Stimulated activated CD8-positive, alpha-beta memory T cell treated with anti-CD3 and anti-CD28 coated beads, Interleukin-12 subunit alpha, Interleukin-12 subunit beta, amount 100 ng/mL, for 4 hours (primary cell): ENCODE data around the gene RFT1.
A peak's percentile ranks its signal among the peaks of the same experiment; 100 is the strongest.

ENCODE experiments used
- DNase-seq: peaks from one replicate; pipeline ENCODE4 v3.0.0-alpha.2; 2020; ENCODE audit warnings: low read depth

Gene RFT1

DNA sequence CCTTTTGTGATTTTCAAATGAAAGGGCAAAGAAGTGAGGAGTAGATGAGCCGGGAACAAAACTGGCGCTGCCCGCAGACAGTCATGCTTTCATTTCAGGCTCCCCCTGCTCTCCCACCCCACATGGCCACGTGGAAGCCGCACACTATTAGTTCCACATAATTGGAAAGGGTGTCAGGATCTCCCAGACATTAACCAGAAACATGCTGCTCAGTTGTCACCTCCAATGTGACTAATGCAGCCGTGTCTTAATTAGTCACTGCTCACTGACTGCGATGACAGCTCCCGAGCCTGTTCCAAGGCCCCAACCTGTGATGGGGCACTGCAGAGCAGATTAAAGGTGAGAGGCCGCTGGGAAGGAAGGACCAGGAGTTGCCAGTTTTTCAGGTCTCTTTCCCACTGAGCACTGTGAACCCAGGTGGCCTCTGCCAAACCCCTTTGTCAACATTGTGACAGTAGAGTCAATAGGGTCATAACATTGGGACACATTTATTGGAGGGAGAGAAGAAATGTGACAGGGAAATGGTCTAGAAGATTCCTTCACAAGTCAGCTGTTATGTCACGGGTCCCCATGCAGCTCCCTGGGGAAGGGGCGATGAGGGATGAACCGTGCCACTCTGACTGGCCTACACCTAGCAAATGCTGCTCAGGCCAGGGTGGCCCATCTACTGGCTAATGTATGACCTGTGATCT is 45.8 kb downstream of the RFT1 start:
- no peak for DNase-seq

DNA sequence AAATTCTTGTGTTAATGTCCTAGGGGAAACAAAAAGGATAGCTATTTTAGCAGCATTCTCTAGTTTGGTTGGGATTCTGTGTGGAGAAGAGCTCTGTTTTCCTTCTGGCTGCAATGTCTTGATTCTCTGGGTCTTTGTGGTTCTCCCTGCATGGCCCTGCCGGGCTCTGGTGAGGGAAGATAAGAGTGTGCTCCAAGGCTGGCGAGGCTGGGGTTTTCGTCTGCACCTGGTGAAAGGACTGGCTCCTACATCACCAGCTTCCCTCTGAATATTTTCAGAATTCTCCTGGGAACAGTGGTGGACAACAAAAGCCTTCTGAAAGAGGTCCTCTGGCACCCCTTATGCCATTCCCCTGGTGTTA is 46.3 kb downstream of the RFT1 start:
- no peak for DNase-seq

DNA sequence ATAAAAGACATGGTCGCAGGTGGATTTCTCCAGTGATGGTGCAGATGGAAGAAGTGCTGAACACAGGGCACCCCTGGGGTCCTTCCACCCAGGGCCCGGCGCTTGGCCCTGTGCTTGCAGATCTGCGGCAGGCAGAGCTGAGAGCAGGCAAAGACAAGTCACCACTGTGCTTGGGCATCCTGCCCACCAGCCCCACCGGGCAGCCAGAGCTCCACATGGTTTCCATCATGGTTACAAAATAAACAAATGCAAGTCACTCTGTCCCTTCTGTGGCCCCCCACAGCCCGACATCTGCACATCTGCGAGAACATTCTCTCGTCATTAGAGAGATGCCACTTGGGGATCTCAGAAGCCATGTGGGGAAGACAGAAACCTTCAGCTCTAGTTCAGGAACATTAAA is 46.7 kb downstream of the RFT1 start:
- no peak for DNase-seq

DNA sequence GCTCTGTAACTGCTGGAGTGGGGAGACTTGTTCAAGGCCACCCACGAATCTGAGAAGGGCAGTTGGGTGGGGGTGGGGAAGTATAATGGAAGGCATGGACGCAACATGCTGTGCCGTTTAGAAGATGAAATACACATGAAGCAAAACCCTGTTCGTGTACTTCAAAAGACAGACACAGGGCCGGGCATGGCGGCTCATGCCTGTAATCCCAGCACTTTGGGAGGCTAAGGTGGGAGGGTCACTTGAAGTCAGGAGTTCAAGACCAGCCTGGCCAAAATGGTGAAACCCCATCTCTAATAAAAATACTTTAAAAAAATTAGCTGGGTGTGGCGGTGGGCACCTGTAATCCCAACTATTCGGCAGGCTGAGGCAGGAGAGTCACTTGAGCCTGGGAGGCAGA is 47.5 kb downstream of the RFT1 start:
- no peak for DNase-seq

DNA sequence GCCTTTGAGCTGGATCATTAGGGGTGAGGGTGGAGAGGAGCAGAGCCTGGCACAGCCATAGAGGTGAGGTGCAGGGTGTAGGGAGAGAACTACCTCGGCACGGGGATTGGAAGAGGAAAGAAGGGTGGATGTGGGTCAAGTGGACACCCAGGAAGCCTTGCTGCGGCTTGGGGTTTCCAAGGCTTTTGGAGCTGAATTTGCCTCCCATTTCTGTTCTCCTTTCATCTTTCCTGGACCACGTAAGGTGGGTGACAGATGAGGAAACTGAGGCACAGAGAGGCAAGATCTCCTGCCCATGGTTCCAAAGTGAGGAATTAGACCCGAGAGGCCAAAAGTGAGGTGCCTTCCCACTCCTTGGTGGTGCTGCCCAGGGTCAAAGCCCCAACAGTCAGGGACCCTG is 48.9 kb downstream of the RFT1 start:
- DNase-seq, result no peak

DNA sequence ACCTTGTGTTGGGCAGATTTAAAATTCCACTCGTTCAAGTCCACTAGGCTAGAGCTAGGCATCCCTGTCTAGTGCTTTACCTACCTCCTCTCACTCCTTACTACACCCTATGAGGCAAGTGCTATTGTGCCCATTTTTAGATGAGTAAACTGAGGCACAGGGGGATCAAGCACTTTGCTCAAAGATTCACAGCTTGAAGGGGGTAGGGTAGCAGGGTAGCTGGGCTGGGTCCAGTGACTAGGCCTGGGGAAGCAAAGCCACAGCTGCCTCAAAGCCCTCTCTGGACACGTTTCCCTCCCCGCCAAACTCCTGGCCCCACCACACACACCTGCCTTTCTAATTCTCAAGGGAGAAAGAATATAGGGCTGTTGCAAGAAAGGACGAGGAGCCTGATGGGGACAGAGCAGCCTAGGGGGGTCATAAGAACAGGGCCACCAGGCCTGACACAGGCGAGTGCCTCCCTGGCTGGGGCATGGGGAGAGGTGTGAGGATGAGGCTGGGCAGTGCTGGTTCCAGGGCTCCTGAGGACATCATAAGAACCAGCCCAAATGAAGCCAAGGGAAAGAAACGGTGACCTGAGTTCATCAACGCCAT is 49.5 kb downstream of the RFT1 start:
- DNase-seq, result no peak

DNA sequence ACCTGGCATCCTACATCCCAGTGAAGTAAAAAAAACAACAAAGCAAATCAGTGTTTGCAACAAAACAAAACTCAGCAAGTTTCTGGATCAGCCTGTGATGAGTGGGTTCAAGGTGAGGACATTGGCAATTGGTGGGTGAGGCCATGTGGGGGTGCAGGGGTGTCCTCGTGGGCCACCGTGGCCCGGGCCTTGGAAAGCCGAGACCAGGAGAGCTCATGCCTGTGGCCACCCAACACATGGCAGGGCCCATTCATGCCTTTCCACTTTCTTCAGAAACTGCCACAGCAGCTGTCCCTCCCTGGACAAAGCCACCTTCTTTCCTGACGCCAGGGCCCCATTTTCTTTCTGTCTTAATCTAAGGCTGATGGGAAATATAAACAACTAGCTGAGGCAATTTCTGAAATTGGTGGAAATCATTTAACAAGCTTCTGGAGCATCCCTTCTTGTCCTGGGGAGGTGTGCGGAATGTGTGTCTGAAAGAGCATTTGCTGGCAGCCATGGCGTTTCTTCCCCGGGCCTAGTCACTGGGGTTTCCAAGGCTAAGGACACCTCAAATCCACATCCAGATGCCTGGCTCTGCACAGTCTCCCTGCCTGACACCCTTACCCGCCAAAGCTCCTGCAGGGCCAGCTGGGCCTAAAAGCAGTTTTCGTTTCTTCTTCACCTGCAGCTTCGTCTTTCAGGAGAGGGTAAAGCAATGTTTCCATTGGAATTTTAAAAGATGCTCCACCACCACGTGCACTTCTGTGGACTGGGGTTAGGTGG is 50.3 kb downstream of the RFT1 start:
- DNase-seq, result no peak

DNA sequence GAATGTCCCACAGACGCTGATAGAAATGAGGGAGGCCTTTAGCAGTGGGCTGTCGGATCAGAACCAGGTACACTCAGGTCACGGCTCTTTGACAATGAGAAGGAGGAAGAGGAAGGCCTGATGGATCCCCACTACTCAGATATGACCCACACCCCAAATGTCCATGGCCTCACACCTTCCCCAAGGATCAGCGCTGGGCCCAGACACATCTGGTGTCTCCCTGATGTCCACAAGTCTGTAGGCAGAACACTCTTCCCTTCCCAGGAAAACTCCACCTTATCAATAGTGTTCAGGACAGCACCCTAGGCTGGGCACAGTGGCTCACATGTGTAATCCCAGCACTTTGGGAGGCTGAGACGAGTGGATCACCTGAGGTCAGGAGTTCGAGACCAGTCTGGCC is 51.1 kb downstream of the RFT1 start:
- DNase-seq, result no peak

DNA sequence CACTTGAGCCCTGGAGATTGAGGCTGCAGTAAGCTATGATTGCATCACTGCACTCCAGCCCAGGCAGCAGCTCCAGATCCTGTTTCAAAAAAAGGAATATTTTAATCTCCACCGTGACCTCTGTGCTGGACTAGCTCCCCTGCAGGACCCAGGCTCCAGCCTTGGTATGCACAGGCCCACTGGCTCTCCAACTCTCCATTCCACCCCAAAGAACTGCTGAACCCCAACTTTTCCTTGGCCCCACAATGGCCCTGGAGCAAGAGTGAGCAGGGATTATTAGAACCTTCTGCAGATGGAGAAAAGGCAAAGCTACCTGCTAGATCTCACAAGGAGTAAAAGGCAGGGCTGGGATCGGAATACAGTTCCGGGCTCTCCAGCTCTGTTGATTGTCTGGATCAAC is 51.6 kb downstream of the RFT1 start:
- DNase-seq, result no peak

DNA sequence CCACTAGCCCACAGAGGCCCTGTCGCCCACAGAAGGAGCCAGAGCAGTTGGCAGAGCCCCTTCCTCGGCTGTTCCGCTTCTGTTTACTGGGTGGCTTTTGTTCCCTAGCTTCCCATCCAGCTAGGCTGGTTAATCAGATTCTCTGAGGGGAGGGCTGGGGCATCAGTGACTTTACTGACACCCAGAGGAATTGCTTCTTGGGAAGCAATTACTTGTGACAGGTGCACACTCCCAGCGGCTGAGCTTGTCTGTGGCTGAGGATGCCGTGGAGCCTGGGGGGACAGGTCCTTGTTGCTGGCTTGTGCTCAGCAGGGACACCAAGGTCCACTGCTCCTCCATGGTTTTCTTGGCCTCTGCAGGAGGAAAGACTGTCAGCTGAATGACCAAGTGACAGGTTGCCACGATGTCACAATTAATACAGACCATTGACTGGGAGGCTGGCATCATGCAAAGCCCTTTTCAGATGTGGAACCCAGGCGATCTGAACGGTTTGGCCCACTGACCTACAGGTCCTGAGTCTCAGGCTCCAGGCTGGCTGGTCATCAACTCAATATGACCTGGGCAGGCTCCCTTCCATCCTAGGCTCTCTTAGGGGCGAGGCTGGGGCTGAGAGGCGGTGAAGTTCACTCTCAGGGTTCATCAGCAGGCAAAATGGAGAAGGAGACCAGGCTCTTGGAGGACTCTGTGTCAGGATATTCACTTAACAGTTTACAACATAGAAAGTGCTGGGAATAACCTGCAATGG is 52.6 kb downstream of the RFT1 start:
- no peak for DNase-seq

DNA sequence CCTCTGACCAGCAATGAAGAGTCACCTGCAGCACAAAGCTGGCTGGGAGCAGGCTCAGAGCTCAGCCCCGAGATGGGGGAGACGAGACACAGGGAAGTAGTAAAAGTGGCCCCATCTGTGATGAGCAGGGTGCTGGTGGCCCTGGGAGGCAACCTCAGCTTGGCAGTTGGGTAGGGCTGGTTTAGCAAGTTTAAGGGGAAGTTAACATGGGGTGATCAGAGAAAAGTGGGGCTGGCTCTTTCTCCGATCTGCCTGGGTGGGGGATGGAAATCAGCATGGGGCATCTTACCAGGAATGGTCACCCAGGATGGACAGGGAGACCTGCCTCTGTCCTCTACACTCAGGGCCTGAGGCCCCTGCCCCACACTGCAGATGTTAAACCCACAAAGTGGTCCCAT is 54.5 kb downstream of the RFT1 start:
- DNase-seq, result no peak

DNA sequence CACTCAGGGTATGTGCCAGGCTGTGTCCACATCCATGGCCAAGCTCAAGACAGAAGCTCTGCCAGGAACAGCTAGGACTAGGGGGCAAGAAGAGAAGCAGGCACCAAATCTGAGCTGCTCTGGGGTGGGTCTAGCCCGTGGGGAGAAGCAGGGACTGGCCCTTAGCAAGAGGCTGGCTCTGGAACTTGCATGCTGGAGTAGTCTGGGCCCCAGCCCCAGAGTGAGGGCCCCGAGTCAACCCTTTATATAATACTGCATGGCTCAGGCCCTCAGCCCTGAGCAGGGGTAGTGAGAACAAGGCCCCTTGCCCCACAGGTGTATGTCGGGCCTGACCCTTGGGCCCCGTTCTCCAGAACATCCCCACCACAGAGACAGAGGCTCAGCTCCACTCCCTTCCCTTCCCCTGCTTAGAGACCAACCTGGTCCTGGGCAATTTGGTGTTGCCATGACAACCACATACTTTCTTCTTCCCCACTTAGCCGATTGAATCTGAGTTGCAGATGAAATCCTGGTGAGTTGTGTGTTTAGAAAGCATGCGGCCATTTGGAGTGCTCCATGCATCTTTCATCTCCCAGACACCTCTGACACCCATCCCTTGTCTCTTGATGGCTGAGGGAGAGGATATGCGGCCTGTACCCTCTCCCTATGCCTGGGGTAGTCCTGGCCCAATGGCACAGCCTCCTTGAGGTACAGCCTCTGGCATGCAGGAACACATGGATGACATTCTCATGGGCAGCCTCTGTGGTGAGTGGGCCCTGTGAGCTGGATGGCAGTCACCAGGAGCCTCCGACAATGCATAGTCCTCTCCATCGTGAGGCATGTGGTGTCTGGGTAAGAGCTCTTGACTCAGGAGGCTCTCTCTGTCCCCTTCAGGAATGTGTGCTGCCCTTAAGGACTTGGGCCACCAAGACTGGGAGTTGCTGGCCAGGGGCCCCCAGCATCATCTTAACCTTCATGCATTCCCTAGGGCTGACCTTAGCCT is 55.2 kb downstream of the RFT1 start:
- DNase-seq, result no peak

DNA sequence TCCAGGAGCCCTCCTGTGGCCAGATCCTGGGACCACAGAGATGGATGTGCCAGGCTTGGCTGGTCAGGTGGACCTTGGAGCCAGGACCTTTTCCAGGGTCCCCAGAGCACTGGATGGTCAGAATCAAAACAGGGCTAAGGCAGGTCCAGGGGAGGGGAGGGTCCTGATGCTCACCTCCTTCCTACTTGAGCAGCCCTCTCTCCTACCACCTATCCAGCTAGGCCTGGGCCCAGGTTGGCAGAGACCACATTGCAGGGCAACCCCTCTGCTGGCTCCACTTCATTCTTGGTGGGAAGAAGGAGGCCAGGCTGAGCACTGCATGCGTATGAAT is 55.9 kb downstream of the RFT1 start:
- DNase-seq, result no peak

DNA sequence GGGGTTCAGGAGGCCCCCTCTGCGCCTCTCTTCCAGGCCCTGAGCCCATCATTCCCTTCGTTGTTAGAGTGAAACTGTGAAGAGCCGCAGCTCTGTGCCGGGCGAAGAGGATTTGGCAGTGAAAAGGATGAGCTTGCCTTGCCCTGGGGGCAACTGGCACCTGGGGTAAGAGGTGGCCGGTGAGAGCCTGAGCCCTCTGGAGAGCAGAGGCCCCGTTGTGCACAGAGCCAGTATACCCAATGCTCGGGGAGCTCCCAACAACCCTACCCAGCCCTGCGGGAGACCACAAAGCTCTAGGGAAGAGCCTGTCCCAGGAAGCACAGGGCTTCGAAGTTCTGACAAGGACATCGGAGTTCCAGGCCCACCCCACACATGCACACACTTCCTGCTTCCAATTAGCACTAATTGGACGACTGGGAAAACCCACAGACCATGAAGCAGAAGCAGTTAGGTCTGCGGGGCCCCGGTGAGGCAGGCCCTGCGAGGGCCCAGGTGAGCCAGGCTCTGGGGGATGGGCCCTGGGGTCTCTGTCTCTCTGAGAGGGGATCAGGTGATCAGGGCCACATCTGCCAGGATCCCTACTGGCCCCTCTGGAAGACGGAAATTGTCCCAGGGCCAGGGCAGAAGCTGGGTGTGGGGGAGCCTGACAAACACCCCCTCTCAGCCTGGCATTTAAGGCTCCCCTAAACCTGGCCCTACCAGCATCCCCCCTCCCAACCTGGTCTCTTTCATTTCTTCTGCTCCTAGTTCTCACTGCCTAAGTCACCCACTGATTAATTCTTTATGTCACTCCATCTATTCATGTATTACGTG is 56.5 kb downstream of the RFT1 start:
- DNase-seq, result no peak

DNA sequence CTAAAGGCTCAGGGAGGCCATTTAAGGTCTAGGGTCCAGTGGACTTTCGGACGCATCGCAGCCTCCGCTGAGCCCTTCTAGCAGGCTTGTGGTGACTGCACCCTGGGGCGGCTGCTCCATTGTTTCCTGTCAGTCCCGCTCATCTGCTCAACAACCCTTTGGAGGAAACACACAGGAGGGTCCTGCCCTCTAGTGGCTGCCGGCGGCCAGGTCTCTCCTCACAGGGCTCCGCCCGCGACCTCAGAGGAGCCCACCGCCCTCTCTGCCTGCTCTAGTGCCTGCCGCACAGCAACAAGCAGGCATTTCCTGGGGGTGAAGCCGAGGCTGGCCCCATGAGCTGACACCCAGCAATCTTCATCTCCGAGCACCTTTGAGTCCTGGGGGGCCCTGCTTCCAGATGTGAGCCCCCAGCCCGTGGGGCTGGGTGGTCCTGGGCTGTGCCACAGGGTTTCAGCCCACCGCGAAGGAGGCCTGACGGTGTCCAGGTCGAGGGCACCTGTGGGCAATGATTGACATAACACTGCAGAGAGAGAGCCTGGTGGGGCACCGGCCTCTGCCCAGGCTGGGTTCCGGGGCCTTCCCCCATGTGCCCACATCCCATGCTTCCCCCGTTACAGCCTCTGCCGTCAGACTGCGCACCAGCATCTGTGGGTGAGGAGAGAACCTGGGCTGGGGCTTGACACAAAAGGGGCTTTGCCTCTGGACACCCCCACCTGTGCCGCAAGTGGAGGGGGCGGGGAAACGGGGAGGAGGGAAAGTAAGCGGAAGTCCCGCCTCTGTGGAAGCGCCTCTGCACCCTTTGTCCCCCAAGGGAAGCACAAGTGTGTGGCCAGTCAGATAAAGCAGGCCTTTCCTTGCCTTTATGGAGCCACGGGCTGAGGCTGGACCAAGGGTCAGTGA is 57.3 kb downstream of the RFT1 start:
- peak; percentile 71 for DNase-seq

DNA sequence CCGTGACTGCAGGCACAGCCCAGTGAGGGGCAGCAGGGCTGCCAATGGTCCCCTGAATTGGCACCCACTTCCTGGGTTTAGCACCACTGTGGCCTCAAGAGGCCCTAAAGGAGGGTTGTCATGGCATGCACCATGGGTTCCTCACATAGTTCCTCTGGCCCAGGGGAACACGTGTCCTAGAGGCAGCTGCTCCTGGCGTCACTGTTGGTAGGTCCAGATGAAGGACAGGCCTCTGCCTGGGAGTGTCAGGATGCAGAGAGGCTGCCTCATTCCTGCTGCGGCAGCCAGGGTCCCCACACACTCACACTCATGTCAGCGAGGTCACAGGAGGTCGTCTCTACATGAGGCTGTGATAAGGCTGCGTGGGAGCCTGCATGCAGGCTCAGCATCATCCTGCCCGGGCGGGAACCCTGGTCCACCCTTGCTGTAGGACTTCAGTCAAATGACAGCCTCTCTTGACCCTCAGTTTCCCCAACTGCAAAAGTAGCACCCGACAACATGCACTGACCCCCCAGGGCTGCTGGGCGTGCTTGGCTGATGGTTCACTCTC is 58.3 kb downstream of the RFT1 start:
- DNase-seq, result no peak

DNA sequence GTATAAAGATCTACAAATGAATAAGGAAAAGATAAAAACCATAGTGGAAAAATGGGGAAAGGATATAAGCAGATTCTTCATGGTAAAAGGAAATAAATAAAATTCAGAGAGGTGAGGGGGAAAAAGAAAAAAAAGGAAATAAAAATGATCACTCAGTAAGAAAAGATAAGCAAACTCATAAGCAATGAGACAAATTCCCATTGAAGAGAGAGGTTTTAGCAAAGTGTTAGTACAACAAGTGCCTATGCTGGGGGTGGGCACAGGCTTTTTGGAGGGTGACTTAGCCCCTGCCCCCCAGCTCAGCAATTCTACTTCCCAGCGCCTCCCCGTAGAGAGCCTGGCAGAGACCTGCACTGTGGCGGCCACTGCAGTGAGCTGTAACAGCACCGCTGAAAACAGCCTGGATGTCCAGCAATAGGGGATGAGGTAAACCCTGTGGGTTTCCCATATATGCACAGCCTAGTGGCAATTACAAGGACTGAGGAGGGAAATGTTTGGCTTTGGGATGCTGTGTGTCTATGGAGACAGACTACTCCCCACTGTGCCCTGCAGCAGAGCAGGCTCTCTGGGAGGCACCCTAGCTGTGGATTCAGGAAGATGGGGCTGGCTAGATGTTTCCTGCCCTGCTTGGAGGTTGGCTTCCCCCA is 60.7 kb downstream of the RFT1 start:
- DNase-seq, result no peak

DNA sequence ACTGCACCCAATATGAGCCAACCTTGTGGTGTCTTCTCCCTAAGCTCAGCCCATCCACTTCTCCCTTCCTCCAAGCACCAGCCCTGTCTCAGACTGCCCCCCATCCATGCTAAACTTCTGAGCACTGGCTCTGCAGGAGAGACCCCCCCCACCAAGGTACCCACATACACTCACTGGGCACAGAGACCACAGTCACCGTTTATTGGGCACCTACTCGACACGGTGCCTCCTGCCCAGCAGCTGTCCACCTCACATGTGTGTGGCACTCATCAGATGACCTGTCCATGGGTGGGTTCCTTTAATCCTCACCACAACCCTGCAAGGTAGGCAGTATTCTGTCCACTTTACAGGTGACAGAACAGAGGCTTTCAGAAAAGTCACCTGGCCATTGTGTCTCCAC is 62.1 kb downstream of the RFT1 start:
- no peak for DNase-seq

DNA sequence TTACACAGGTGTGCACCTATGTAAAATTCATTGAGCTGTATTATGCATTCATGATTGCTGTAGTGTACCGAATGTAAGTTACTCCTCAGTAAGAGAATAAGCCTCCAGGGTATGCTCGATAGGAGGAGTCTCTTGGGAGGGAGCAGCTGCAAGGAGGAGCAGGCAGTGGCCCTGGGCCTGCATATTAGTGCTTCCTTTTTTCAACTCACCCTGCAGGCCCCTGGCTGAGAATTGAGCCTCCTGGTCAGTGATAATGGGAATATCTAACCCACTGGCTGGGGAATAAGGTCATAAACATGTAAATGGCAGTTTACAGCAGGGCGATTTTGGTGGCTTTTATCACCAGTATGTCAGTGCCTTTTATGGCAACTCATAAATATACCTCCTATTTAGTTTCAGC is 62.7 kb downstream of the RFT1 start:
- no peak for DNase-seq
